ENCODE measurements around the gene DRC3.
"Not testable (repeated sequence)": the region's sequence is repeated elsewhere in the genome, so short reads cannot be mapped to it uniquely, and the experiment has no call there.

Gene DRC3

GRCh38 chr17:17947309-17947708 is 25.4 kb upstream of the DRC3 start:
- no peak overlapping the region for H3K27ac Mint-ChIP-seq
- ATAC-seq (replicated peaks) = no peak
- no peaks in the 10 kb centered on the region for H3K9me3 Mint-ChIP-seq
- H3K36me3 Mint-ChIP-seq (ENCODE audit: insufficient read depth) = no peaks in the 10 kb centered on the region
- no peak for DNase-seq
- peaks cover 16 to 18% of the 10 kb centered on the region in 2 donors for H3K4me1 Mint-ChIP-seq (ENCODE audit: low read depth in 2 of 2)
- no peaks in the 10 kb centered on the region for H3K27me3 Mint-ChIP-seq
- no peak overlapping the region for H3K4me3 Mint-ChIP-seq

- no peaks in the 10 kb centered on the region for H3K9me3 Mint-ChIP-seq
- no peak for ATAC-seq (replicated peaks)
- H3K27ac Mint-ChIP-seq = no peak overlapping the region
- DNase-seq = no peak
- H3K4me1 Mint-ChIP-seq (ENCODE audit: low read depth in 2 of 2) = peaks cover 16 to 18% of the 10 kb centered on the region in 2 donors
- no peaks in the 10 kb centered on the region for H3K27me3 Mint-ChIP-seq
- no peak overlapping the region for H3K4me3 Mint-ChIP-seq
- no peaks in the 10 kb centered on the region for H3K36me3 Mint-ChIP-seq (ENCODE audit: insufficient read depth)
Observed at GRCh38 chr17:17947966-17948365, 24.7 kb upstream of the DRC3 start.

- Mint-ChIP-seq H3K27ac (peak overlapping the region in 1 of 2 donors; percentile 70), H3K9me3 (no peaks in the 10 kb centered on the region), H3K36me3 (ENCODE audit: insufficient read depth) (peaks cover 7% of the 10 kb centered on the region), H3K4me1 (ENCODE audit: low read depth in 2 of 2) (peaks cover 7 to 11% of the 10 kb centered on the region in 2 donors), H3K4me3 (no peak overlapping the region), H3K27me3 (no peaks in the 10 kb centered on the region)
- ATAC-seq (replicated peaks) (no peak), DNase-seq (no peak)
Observed at GRCh38 chr17:17950347-17950746, 22.3 kb upstream of the DRC3 start.

- DNase-seq = no peak
- Mint-ChIP-seq H3K9me3 (no peaks in the 10 kb centered on the region), H3K4me1 (ENCODE audit: low read depth in 2 of 2) (peaks cover 4 to 11% of the 10 kb centered on the region in 2 donors), H3K27ac (no peak overlapping the region), H3K27me3 (no peaks in the 10 kb centered on the region), H3K36me3 (ENCODE audit: insufficient read depth) (peaks cover 8% of the 10 kb centered on the region), H3K4me3 (no peak overlapping the region)
- ATAC-seq (replicated peaks) = no peak
Observed at GRCh38 chr17:17950806-17951205, 21.9 kb upstream of the DRC3 start.

- peaks cover 8% of the 10 kb centered on the region for H3K36me3 Mint-ChIP-seq (ENCODE audit: insufficient read depth)
- peaks cover 4 to 11% of the 10 kb centered on the region in 2 donors for H3K4me1 Mint-ChIP-seq (ENCODE audit: low read depth in 2 of 2)
- no peaks in the 10 kb centered on the region for H3K27me3 Mint-ChIP-seq
- no peak for ATAC-seq (replicated peaks)
- no peak overlapping the region for H3K4me3 Mint-ChIP-seq
- H3K9me3 Mint-ChIP-seq = no peaks in the 10 kb centered on the region
- no peak overlapping the region for H3K27ac Mint-ChIP-seq
- DNase-seq = no peak
Observed at GRCh38 chr17:17951524-17951923, 21.1 kb upstream of the DRC3 start.

- DNase-seq (no peak), ATAC-seq (replicated peaks) (no peak)
- Mint-ChIP-seq H3K9me3 (no peaks in the 10 kb centered on the region), H3K4me3 (no peak overlapping the region), H3K27me3 (no peaks in the 10 kb centered on the region), H3K4me1 (ENCODE audit: low read depth in 2 of 2) (peaks cover 11 to 16% of the 10 kb centered on the region in 2 donors), H3K36me3 (ENCODE audit: insufficient read depth) (peaks cover 8% of the 10 kb centered on the region), H3K27ac (no peak overlapping the region)
Observed at GRCh38 chr17:17952691-17953090, 20.0 kb upstream of the DRC3 start.

- Mint-ChIP-seq H3K36me3 (ENCODE audit: insufficient read depth) (peaks cover 10% of the 10 kb centered on the region), H3K4me1 (ENCODE audit: low read depth in 2 of 2) (peaks cover 20 to 27% of the 10 kb centered on the region in 2 donors), H3K4me3 (no peak overlapping the region), H3K27ac (peak overlapping the region in 1 of 2 donors; percentile 59), H3K27me3 (no peaks in the 10 kb centered on the region), H3K9me3 (no peaks in the 10 kb centered on the region)
- ATAC-seq (replicated peaks) (no peak), DNase-seq (no peak)
Observed at GRCh38 chr17:17954079-17954478, 18.6 kb upstream of the DRC3 start.

GRCh38 chr17:17955790-17956341 is 16.8 kb upstream of the DRC3 start:
- H3K27me3 Mint-ChIP-seq; H3K27ac Mint-ChIP-seq; H3K4me3 Mint-ChIP-seq; ATAC-seq (replicated peaks); DNase-seq; H3K9me3 Mint-ChIP-seq: not testable (repeated sequence)
- H3K36me3 Mint-ChIP-seq (ENCODE audit: insufficient read depth) = peaks cover 12% of the 10 kb centered on the region
- peaks cover 38% of the 10 kb centered on the region in 2 donors for H3K4me1 Mint-ChIP-seq (ENCODE audit: low read depth in 2 of 2)

- peaks cover 12% of the 10 kb centered on the region for H3K36me3 Mint-ChIP-seq (ENCODE audit: insufficient read depth)
- ATAC-seq (replicated peaks) = peak; percentile 6
- H3K4me1 Mint-ChIP-seq (ENCODE audit: low read depth in 2 of 2) = peaks cover 40 to 41% of the 10 kb centered on the region in 2 donors
- DNase-seq = no peak
- peak overlapping the region; percentile 96 to 97 for H3K27ac Mint-ChIP-seq
- no peaks in the 10 kb centered on the region for H3K9me3 Mint-ChIP-seq
- H3K4me3 Mint-ChIP-seq = peak overlapping the region; percentile 47 to 80
- no peaks in the 10 kb centered on the region for H3K27me3 Mint-ChIP-seq
Observed at GRCh38 chr17:17957584-17957916, 15.1 kb upstream of the DRC3 start.

- Mint-ChIP-seq H3K27ac (peak overlapping the region; percentile 96 to 97), H3K4me3 (peak overlapping the region; percentile 78 to 80), H3K36me3 (ENCODE audit: insufficient read depth) (peaks cover 9% of the 10 kb centered on the region), H3K9me3 (no peaks in the 10 kb centered on the region), H3K27me3 (no peaks in the 10 kb centered on the region), H3K4me1 (ENCODE audit: low read depth in 2 of 2) (peaks cover 43 to 48% of the 10 kb centered on the region in 2 donors)
- no peak for DNase-seq
- no peak for ATAC-seq (replicated peaks)
Observed at GRCh38 chr17:17958982-17959381, 13.7 kb upstream of the DRC3 start.

GRCh38 chr17:17959520-17960361 is 12.9 kb upstream of the DRC3 start:
- Mint-ChIP-seq H3K27ac (peak overlapping the region; percentile 96 to 97), H3K36me3 (ENCODE audit: insufficient read depth) (peaks cover 8% of the 10 kb centered on the region), H3K27me3 (no peaks in the 10 kb centered on the region), H3K4me3 (peak overlapping the region; percentile 78 to 80), H3K4me1 (ENCODE audit: low read depth in 2 of 2) (peaks cover 42 to 48% of the 10 kb centered on the region in 2 donors), H3K9me3 (no peaks in the 10 kb centered on the region)
- peak; percentile 40 for ATAC-seq (replicated peaks)
- no peak for DNase-seq

- no peak for DNase-seq
- Mint-ChIP-seq H3K27ac (peak overlapping the region; percentile 96 to 97), H3K36me3 (ENCODE audit: insufficient read depth) (peaks cover 4% of the 10 kb centered on the region), H3K4me1 (ENCODE audit: low read depth in 2 of 2) (peaks cover 44 to 55% of the 10 kb centered on the region in 2 donors), H3K4me3 (peak overlapping the region; percentile 78 to 80), H3K27me3 (no peaks in the 10 kb centered on the region), H3K9me3 (no peaks in the 10 kb centered on the region)
- no peak for ATAC-seq (replicated peaks)
Observed at GRCh38 chr17:17960500-17961030, 12.1 kb upstream of the DRC3 start.

GRCh38 chr17:17963066-17963465 is 9.6 kb upstream of the DRC3 start:
- no peak overlapping the region for H3K27ac Mint-ChIP-seq

More at GRCh38 chr17:17963066-17963465, 9.6 kb upstream of the DRC3 start:
- DNase-seq (no peak), ATAC-seq (replicated peaks) (no peak)
- Mint-ChIP-seq H3K4me3 (no peak overlapping the region), H3K9me3 (no peaks in the 10 kb centered on the region), H3K36me3 (ENCODE audit: insufficient read depth) (peaks cover 5% of the 10 kb centered on the region), H3K27me3 (no peaks in the 10 kb centered on the region), H3K4me1 (ENCODE audit: low read depth in 2 of 2) (peaks cover 37 to 59% of the 10 kb centered on the region in 2 donors)

All from effector memory CD8-positive, alpha-beta T cell (primary cell).